Trophoblast cell (in vitro differentiated cells and primary cell): ENCODE measurements around the gene CCDC34.

Experiments
- DNase-seq, 2 donors: peaks; one replicate each; pipeline ENCODE4 v3.0.0-alpha.2; 2016
- H2AFZ ChIP-seq: 2 replicates; pipeline ENCODE4 v1.6.1; 2013; ENCODE audit warnings: low read length, moderate library complexity, mild to moderate bottlenecking; ENCODE audit not compliant: insufficient read depth, poor library complexity
- H2AK5ac ChIP-seq: 2 replicates; pipeline ENCODE4 v1.6.1; 2013; ENCODE audit warnings: mild to moderate bottlenecking, low read length
- H2BK120ac ChIP-seq: 2 replicates; pipeline ENCODE4 v1.6.1; 2013; ENCODE audit warnings: low read length, mild to moderate bottlenecking, moderate library complexity; ENCODE audit not compliant: insufficient read depth, poor library complexity
- H2BK12ac ChIP-seq: 2 replicates; pipeline ENCODE4 v1.6.1; 2013; ENCODE audit warnings: mild to moderate bottlenecking, low read length, moderate library complexity
- H2BK5ac ChIP-seq: 2 replicates; pipeline ENCODE4 v1.6.1; 2013; ENCODE audit warnings: low read length, low read depth, moderate library complexity, mild to moderate bottlenecking; ENCODE audit not compliant: poor library complexity
- H3K14ac ChIP-seq: 2 replicates; pipeline ENCODE4 v1.6.1; 2013; ENCODE audit warnings: mild to moderate bottlenecking, low read length
- H3K18ac ChIP-seq: 2 replicates; pipeline ENCODE4 v1.6.1; 2013; ENCODE audit warnings: mild to moderate bottlenecking, low read length
- H3K23ac ChIP-seq: 2 replicates; pipeline ENCODE4 v1.6.1; 2013; ENCODE audit warnings: low read length
- H3K27ac ChIP-seq: 2 replicates; pipeline ENCODE4 v1.5.1; 2013; ENCODE audit warnings: low read depth, mild to moderate bottlenecking, inconsistent platforms, low read length, moderate library complexity
- H3K27me3 ChIP-seq: 2 replicates; pipeline ENCODE4 v1.6.1; 2013; ENCODE audit warnings: inconsistent platforms, mild to moderate bottlenecking, low read length, moderate library complexity; ENCODE audit not compliant: insufficient read depth
- H3K36me3 ChIP-seq, 2 experiments: 1 replicate in 1 of 2; 2 replicates in 1 of 2; pipeline ENCODE4 v1.6.1; 2013; ENCODE audit warnings: low read length in 2 of 2, mild to moderate bottlenecking in 2 of 2, moderate library complexity in 1 of 2; ENCODE audit not compliant: insufficient read depth in 2 of 2, control insufficient read depth in 1 of 2
- H3K4ac ChIP-seq: 2 replicates; pipeline ENCODE4 v1.6.1; 2013; ENCODE audit warnings: low read depth, mild to moderate bottlenecking, low read length, moderate library complexity
- H3K4me1 ChIP-seq, 2 experiments: 1 replicate in 1 of 2; 2 replicates in 1 of 2; pipeline ENCODE4 v1.6.1; 2013; ENCODE audit warnings: low read length in 2 of 2, mild to moderate bottlenecking in 2 of 2, moderate library complexity in 1 of 2; ENCODE audit not compliant: insufficient read depth in 2 of 2, control insufficient read depth in 1 of 2
- H3K4me2 ChIP-seq: 2 replicates; pipeline ENCODE4 v1.6.1; 2013; ENCODE audit warnings: inconsistent platforms, mild to moderate bottlenecking, low read length, moderate library complexity
- H3K4me3 ChIP-seq: 2 replicates; pipeline ENCODE4 v1.5.1; 2013; ENCODE audit warnings: mild to moderate bottlenecking, low read depth, low read length, inconsistent platforms
- H3K79me1 ChIP-seq: one replicate; pipeline ENCODE4 v1.6.1; 2013; ENCODE audit warnings: low read length
- H3K79me2 ChIP-seq: 2 replicates; pipeline ENCODE4 v1.6.1; 2013; ENCODE audit warnings: low read length, mild to moderate bottlenecking; ENCODE audit not compliant: control insufficient read depth, insufficient read depth, poor library complexity
- H3K9ac ChIP-seq: 2 replicates; pipeline ENCODE4 v1.6.1; 2013; ENCODE audit warnings: mild to moderate bottlenecking, low read length
- H3K9me3 ChIP-seq: 2 replicates; pipeline ENCODE4 v1.6.1; 2013; ENCODE audit warnings: low read depth, mild to moderate bottlenecking, control low read depth, inconsistent platforms, low read length; ENCODE audit not compliant: insufficient read depth
- H4K12ac ChIP-seq: 2 replicates; pipeline ENCODE4 v1.6.1; 2013; ENCODE audit warnings: low read depth, mild to moderate bottlenecking, low read length, moderate library complexity
- H4K8ac ChIP-seq: 2 replicates; pipeline ENCODE4 v1.6.1; 2013; ENCODE audit warnings: low read depth, mild to moderate bottlenecking, low read length, moderate library complexity
- H4K91ac ChIP-seq: one replicate; pipeline ENCODE4 v1.6.1; 2013; ENCODE audit warnings: low read depth, mild to moderate bottlenecking, low read length, moderate library complexity
- WGBS: extraction: QIAGEN DNeasy Blood & Tissue Kit; methylation state at CpG from one replicate; pipeline ENCODE4 v1.1.7; 2013; ENCODE audit warnings: missing lambda C conversion rate; ENCODE audit not compliant: insufficient read length, insufficient coverage; ENCODE audit errors: extremely low coverage; 5-methylcytosine and 5-hydroxymethylcytosine counted together

The CCDC34 gene

GRCh38 chr11:27291954-27292636, 70.9 kb downstream of the CCDC34 start:
- Histone ChIP-seq H3K4me3 (no peak overlapping the region), H4K8ac (no peak overlapping the region), H3K4me1 (peaks cover 0 to 2% of the 10 kb centered on the region in 2 experiments), H2BK5ac (no peak overlapping the region), H3K9ac (no peak overlapping the region), H4K91ac (no peak overlapping the region), H3K27me3 (no peaks in the 10 kb centered on the region), H2AFZ (no peak overlapping the region), H3K4ac (no peak overlapping the region), H3K9me3 (peaks cover 7% of the 10 kb centered on the region), H2BK120ac (no peak overlapping the region), H3K79me2 (no peaks in the 10 kb centered on the region), H3K23ac (no peak overlapping the region), H3K4me2 (no peak overlapping the region), H4K12ac (no peak overlapping the region), H3K14ac (no peak overlapping the region), H3K18ac (no peak overlapping the region), H2AK5ac (no peak overlapping the region), H3K27ac (no peak overlapping the region), H2BK12ac (no peak overlapping the region), H3K79me1 (no peaks in the 10 kb centered on the region), H3K36me3 (no peaks in the 10 kb centered on the region)
- no peak for DNase-seq
- no CpG with 5 or more reads among the region's 5 CpGs for whole genome bisulfite sequencing

- no peak overlapping the region for H4K12ac ChIP-seq
- no peak overlapping the region for H3K4me3 ChIP-seq
- no peak overlapping the region for H3K27ac ChIP-seq
- H4K91ac ChIP-seq, result no peak overlapping the region
- H2AFZ ChIP-seq, result no peak overlapping the region
- no peak overlapping the region for H2BK5ac ChIP-seq
- no peaks in the 10 kb centered on the region for H3K36me3 ChIP-seq
- H3K27me3 ChIP-seq, result no peaks in the 10 kb centered on the region
- no peaks in the 10 kb centered on the region for H3K79me2 ChIP-seq
- no peak overlapping the region for H2BK120ac ChIP-seq
- H4K8ac ChIP-seq, result no peak overlapping the region
- no peak overlapping the region for H3K9ac ChIP-seq
- DNase-seq, result no peak
- no peak overlapping the region for H3K14ac ChIP-seq
- H3K9me3 ChIP-seq, result peaks cover 7% of the 10 kb centered on the region
- H3K4me2 ChIP-seq, result no peak overlapping the region
- H3K79me1 ChIP-seq, result no peaks in the 10 kb centered on the region
- H2AK5ac ChIP-seq, result no peak overlapping the region
- H3K4me1 ChIP-seq, result peaks cover 0 to 2% of the 10 kb centered on the region in 2 experiments
- no CpG with 5 or more reads among the region's 6 CpGs for WGBS
- H3K4ac ChIP-seq, result no peak overlapping the region
- H3K18ac ChIP-seq, result no peak overlapping the region
- no peak overlapping the region for H3K23ac ChIP-seq
- H2BK12ac ChIP-seq, result no peak overlapping the region
These were observed 71.6 kb downstream of the CCDC34 start for GRCh38 chr11:27291302-27291889.

- Histone ChIP-seq H2BK120ac (no peak overlapping the region), H3K79me2 (no peaks in the 10 kb centered on the region), H3K79me1 (peaks cover 2% of the 10 kb centered on the region), H3K14ac (no peak overlapping the region), H2BK12ac (no peak overlapping the region), H3K27ac (no peak overlapping the region), H4K91ac (no peak overlapping the region), H3K4me2 (no peak overlapping the region), H3K36me3 (no peaks in the 10 kb centered on the region), H3K18ac (no peak overlapping the region), H3K4me3 (no peak overlapping the region), H4K12ac (no peak overlapping the region), H3K9me3 (peaks cover 7% of the 10 kb centered on the region), H2AK5ac (no peak overlapping the region), H2BK5ac (no peak overlapping the region), H3K9ac (peak overlapping the region; percentile 3), H2AFZ (no peak overlapping the region), H3K4me1 (peaks cover 3 to 7% of the 10 kb centered on the region in 2 experiments), H3K4ac (no peak overlapping the region), H3K27me3 (no peaks in the 10 kb centered on the region), H4K8ac (no peak overlapping the region), H3K23ac (no peak overlapping the region)
- no peak for DNase-seq
- WGBS, result no CpG with 5 or more reads among the region's 4 CpGs
These were observed 72.6 kb downstream of the CCDC34 start for GRCh38 chr11:27290261-27291050.
